Measurements from ENCODE around the gene ADAMTS5.

ADAMTS5 gene

GRCh38 chr21:26943921-26944320, 23.0 kb downstream of the ADAMTS5 start:
- 100% methylated on average over 1 of the region's 2 CpGs for WGBS
- Histone ChIP-seq H3K4me2 (ENCODE audit: low read length, poor library complexity, severe bottlenecking) (no peak overlapping the region), H3K4ac (ENCODE audit: low read depth in 1 of 2, low read length in 2 of 2) (no peak overlapping the region), H3K36me3 (ENCODE audit: control insufficient read depth in 1 of 2, insufficient read depth in 2 of 2, low read depth in 1 of 2, low read length in 2 of 2) (peaks cover 8 to 25% of the 10 kb centered on the region in 2 experiments), H3K9ac (ENCODE audit: low read length) (no peak overlapping the region), H4K8ac (ENCODE audit: low read length) (no peak overlapping the region), H2BK12ac (ENCODE audit: low read length in 2 of 2) (no peak overlapping the region), H3K14ac (ENCODE audit: low read length in 2 of 2) (no peak overlapping the region), H2BK15ac (ENCODE audit: low read depth, poor library complexity, severe bottlenecking) (no peak overlapping the region), H3K4me1 (ENCODE audit: control insufficient read depth, insufficient read depth, low read depth, low read length) (peaks cover 2% of the 10 kb centered on the region), H3K27me3 (ENCODE audit: control insufficient read depth in 1 of 2, insufficient read depth in 1 of 2, low read length in 2 of 2) (no peaks in the 10 kb centered on the region), H2BK120ac (ENCODE audit: low read depth, low read length) (no peak overlapping the region), H3K18ac (ENCODE audit: low read depth in 1 of 2, low read length in 2 of 2) (no peak overlapping the region), H3K23ac (ENCODE audit: low read length in 2 of 2) (no peak overlapping the region), H2AFZ (ENCODE audit: low read depth, low read length) (no peak overlapping the region), H2AK5ac (ENCODE audit: low read length, severe bottlenecking) (no peak overlapping the region), H4K91ac (ENCODE audit: low read length) (no peak overlapping the region), H2BK5ac (ENCODE audit: low read depth, low read length, poor library complexity, severe bottlenecking) (no peak overlapping the region), H3K4me3 (ENCODE audit: insufficient read depth in 1 of 2, low read depth in 1 of 2, low read length in 2 of 2) (no peak overlapping the region), H3K9me3 (ENCODE audit: control insufficient read depth, low read length) (no peaks in the 10 kb centered on the region), H3K27ac (ENCODE audit: low read length, poor library complexity, severe bottlenecking) (no peak overlapping the region), H3K79me1 (replicated peaks; ENCODE audit: low read length, poor library complexity, severe bottlenecking) (peaks cover 9% of the 10 kb centered on the region)
- DNase-seq = no peak

GRCh38 chr21:26941421-26941820, 25.5 kb downstream of the ADAMTS5 start:
- Histone ChIP-seq H2AK5ac (ENCODE audit: low read length, severe bottlenecking) (no peak overlapping the region), H2BK12ac (ENCODE audit: low read length in 2 of 2) (no peak overlapping the region), H3K27ac (ENCODE audit: low read length, poor library complexity, severe bottlenecking) (no peak overlapping the region), H2AFZ (ENCODE audit: low read depth, low read length) (no peak overlapping the region), H3K79me1 (replicated peaks; ENCODE audit: low read length, poor library complexity, severe bottlenecking) (peaks cover 7% of the 10 kb centered on the region), H3K36me3 (ENCODE audit: control insufficient read depth in 1 of 2, insufficient read depth in 2 of 2, low read depth in 1 of 2, low read length in 2 of 2) (peaks cover 7 to 27% of the 10 kb centered on the region in 2 experiments), H3K27me3 (ENCODE audit: control insufficient read depth in 1 of 2, insufficient read depth in 1 of 2, low read length in 2 of 2) (no peaks in the 10 kb centered on the region), H2BK5ac (ENCODE audit: low read depth, low read length, poor library complexity, severe bottlenecking) (no peak overlapping the region), H3K4ac (ENCODE audit: low read depth in 1 of 2, low read length in 2 of 2) (no peak overlapping the region), H2BK15ac (ENCODE audit: low read depth, poor library complexity, severe bottlenecking) (no peak overlapping the region), H2BK120ac (ENCODE audit: low read depth, low read length) (no peak overlapping the region), H3K4me2 (ENCODE audit: low read length, poor library complexity, severe bottlenecking) (no peak overlapping the region), H3K9me3 (ENCODE audit: control insufficient read depth, low read length) (no peaks in the 10 kb centered on the region), H4K8ac (ENCODE audit: low read length) (no peak overlapping the region), H3K18ac (ENCODE audit: low read depth in 1 of 2, low read length in 2 of 2) (no peak overlapping the region), H3K14ac (ENCODE audit: low read length in 2 of 2) (no peak overlapping the region), H4K91ac (ENCODE audit: low read length) (no peak overlapping the region), H3K9ac (ENCODE audit: low read length) (peak overlapping the region; percentile 87), H3K23ac (ENCODE audit: low read length in 2 of 2) (no peak overlapping the region), H3K4me3 (ENCODE audit: insufficient read depth in 1 of 2, low read depth in 1 of 2, low read length in 2 of 2) (no peak overlapping the region), H3K4me1 (ENCODE audit: control insufficient read depth, insufficient read depth, low read depth, low read length) (peaks cover 2% of the 10 kb centered on the region)
- 100% methylated on average over 1 of the region's 1 CpG for WGBS
- no peak for DNase-seq

GRCh38 chr21:26939601-26940111, 27.2 kb downstream of the ADAMTS5 start:
- no peak overlapping the region for H3K4ac ChIP-seq (ENCODE audit: low read depth in 1 of 2, low read length in 2 of 2)
- DNase-seq = peak; percentile 37
- no peak overlapping the region for H3K14ac ChIP-seq (ENCODE audit: low read length in 2 of 2)
- H3K27ac ChIP-seq (ENCODE audit: low read length, poor library complexity, severe bottlenecking) = no peak overlapping the region
- no peak overlapping the region for H2BK120ac ChIP-seq (ENCODE audit: low read depth, low read length)
- no peak overlapping the region for H4K91ac ChIP-seq (ENCODE audit: low read length)
- H2BK5ac ChIP-seq (ENCODE audit: low read depth, low read length, poor library complexity, severe bottlenecking) = no peak overlapping the region
- H3K9me3 ChIP-seq (ENCODE audit: control insufficient read depth, low read length) = no peaks in the 10 kb centered on the region
- H2BK12ac ChIP-seq (ENCODE audit: low read length in 2 of 2) = peak overlapping the region in 1 of 2 experiments; percentile 3
- no peaks in the 10 kb centered on the region for H3K27me3 ChIP-seq (ENCODE audit: control insufficient read depth in 1 of 2, insufficient read depth in 1 of 2, low read length in 2 of 2)
- H3K79me1 ChIP-seq (replicated peaks; ENCODE audit: low read length, poor library complexity, severe bottlenecking) = peaks cover 2% of the 10 kb centered on the region
- H3K9ac ChIP-seq (ENCODE audit: low read length) = peak overlapping the region; percentile 87
- peak overlapping the region; percentile 42 for H2AFZ ChIP-seq (ENCODE audit: low read depth, low read length)
- no peak overlapping the region for H3K23ac ChIP-seq (ENCODE audit: low read length in 2 of 2)
- no peak overlapping the region for H3K18ac ChIP-seq (ENCODE audit: low read depth in 1 of 2, low read length in 2 of 2)
- H3K36me3 ChIP-seq (ENCODE audit: control insufficient read depth in 1 of 2, insufficient read depth in 2 of 2, low read depth in 1 of 2, low read length in 2 of 2) = peaks cover 5 to 42% of the 10 kb centered on the region in 2 experiments
- no peak overlapping the region for H3K4me2 ChIP-seq (ENCODE audit: low read length, poor library complexity, severe bottlenecking)
- no CpG with 5 or more reads among the region's 2 CpGs for WGBS
- H4K8ac ChIP-seq (ENCODE audit: low read length) = no peak overlapping the region
- H2BK15ac ChIP-seq (ENCODE audit: low read depth, poor library complexity, severe bottlenecking) = no peak overlapping the region
- H3K4me3 ChIP-seq (ENCODE audit: insufficient read depth in 1 of 2, low read depth in 1 of 2, low read length in 2 of 2) = peak overlapping the region in 1 of 2 experiments; percentile 29
- H3K4me1 ChIP-seq (ENCODE audit: control insufficient read depth, insufficient read depth, low read depth, low read length) = no peaks in the 10 kb centered on the region
- peak overlapping the region; percentile 42 for H2AK5ac ChIP-seq (ENCODE audit: low read length, severe bottlenecking)

GRCh38 chr21:26936641-26937040, 30.2 kb downstream of the ADAMTS5 start:
- Histone ChIP-seq H3K27ac (ENCODE audit: low read length, poor library complexity, severe bottlenecking) (no peak overlapping the region), H3K27me3 (ENCODE audit: control insufficient read depth in 1 of 2, insufficient read depth in 1 of 2, low read length in 2 of 2) (no peaks in the 10 kb centered on the region), H3K18ac (ENCODE audit: low read depth in 1 of 2, low read length in 2 of 2) (no peak overlapping the region), H3K9me3 (ENCODE audit: control insufficient read depth, low read length) (no peaks in the 10 kb centered on the region), H2BK15ac (ENCODE audit: low read depth, poor library complexity, severe bottlenecking) (no peak overlapping the region), H3K79me1 (replicated peaks; ENCODE audit: low read length, poor library complexity, severe bottlenecking) (peaks cover 8% of the 10 kb centered on the region), H3K9ac (ENCODE audit: low read length) (peak overlapping the region; percentile 28), H2BK5ac (ENCODE audit: low read depth, low read length, poor library complexity, severe bottlenecking) (no peak overlapping the region), H3K23ac (ENCODE audit: low read length in 2 of 2) (no peak overlapping the region), H2AK5ac (ENCODE audit: low read length, severe bottlenecking) (no peak overlapping the region), H3K4me2 (ENCODE audit: low read length, poor library complexity, severe bottlenecking) (no peak overlapping the region), H2AFZ (ENCODE audit: low read depth, low read length) (no peak overlapping the region), H2BK120ac (ENCODE audit: low read depth, low read length) (no peak overlapping the region), H3K36me3 (ENCODE audit: control insufficient read depth in 1 of 2, insufficient read depth in 2 of 2, low read depth in 1 of 2, low read length in 2 of 2) (peaks cover 26 to 60% of the 10 kb centered on the region in 2 experiments), H3K14ac (ENCODE audit: low read length in 2 of 2) (no peak overlapping the region), H4K8ac (ENCODE audit: low read length) (no peak overlapping the region), H3K4me3 (ENCODE audit: insufficient read depth in 1 of 2, low read depth in 1 of 2, low read length in 2 of 2) (no peak overlapping the region), H3K4me1 (ENCODE audit: control insufficient read depth, insufficient read depth, low read depth, low read length) (no peaks in the 10 kb centered on the region), H2BK12ac (ENCODE audit: low read length in 2 of 2) (no peak overlapping the region), H4K91ac (ENCODE audit: low read length) (no peak overlapping the region), H3K4ac (ENCODE audit: low read depth in 1 of 2, low read length in 2 of 2) (no peak overlapping the region)
- 96% methylated on average over 5 of the region's 5 CpGs for WGBS
- DNase-seq = no peak
